ENCODE data around the gene PDILT.

DNA sequence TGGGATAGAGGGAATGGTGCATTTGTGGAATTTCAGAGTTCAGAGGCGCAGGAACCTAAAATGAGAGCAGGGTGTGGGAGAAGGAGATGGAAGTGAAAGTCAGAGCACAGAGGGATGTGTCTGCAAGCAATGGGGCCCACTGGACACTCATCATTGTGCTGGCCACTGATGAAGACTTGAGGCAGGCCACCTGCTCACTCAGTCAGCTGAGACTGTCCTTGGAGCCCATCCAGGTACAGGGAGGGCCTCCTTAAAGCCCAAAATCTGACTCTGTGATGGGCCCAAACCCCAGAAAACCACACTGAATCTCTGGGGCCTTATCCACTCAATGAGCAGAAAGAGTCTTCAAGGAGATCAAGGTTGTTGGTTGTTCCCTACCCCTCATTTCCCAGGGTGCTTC, 82.9 kb downstream of the PDILT start:
- TF ChIP-seq FOS (IDR thresholded peaks at IDR 0.05; ENCODE audit: borderline replicate concordance, insufficient read depth, low read length) (no peak), POLR2A (IDR thresholded peaks at IDR 0.05; ENCODE audit: low read depth, low read length) (no peak), JUN (IDR thresholded peaks at IDR 0.05; ENCODE audit: borderline replicate concordance, insufficient read depth, insufficient read length, low read depth) (no peak)
- TF ChIP-seq, protein P1, sequence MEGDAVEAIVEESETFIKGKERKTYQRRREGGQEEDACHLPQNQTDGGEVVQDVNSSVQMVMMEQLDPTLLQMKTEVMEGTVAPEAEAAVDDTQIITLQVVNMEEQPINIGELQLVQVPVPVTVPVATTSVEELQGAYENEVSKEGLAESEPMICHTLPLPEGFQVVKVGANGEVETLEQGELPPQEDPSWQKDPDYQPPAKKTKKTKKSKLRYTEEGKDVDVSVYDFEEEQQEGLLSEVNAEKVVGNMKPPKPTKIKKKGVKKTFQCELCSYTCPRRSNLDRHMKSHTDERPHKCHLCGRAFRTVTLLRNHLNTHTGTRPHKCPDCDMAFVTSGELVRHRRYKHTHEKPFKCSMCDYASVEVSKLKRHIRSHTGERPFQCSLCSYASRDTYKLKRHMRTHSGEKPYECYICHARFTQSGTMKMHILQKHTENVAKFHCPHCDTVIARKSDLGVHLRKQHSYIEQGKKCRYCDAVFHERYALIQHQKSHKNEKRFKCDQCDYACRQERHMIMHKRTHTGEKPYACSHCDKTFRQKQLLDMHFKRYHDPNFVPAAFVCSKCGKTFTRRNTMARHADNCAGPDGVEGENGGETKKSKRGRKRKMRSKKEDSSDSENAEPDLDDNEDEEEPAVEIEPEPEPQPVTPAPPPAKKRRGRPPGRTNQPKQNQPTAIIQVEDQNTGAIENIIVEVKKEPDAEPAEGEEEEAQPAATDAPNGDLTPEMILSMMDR (IDR thresholded peaks at IDR 0.05; ENCODE audit: extremely low read depth in 1 of 2, insufficient read depth in 1 of 2, low read depth in 1 of 2, low read length in 2 of 2), result no peak

Measured in endothelial cell of umbilical vein (primary cell).